ENCODE data around the gene ARG2. TPM values are rescaled to one million over a fixed set of nuclear protein-coding genes. Genes with fewer than 3 reads are reported as not detected.

ARG2 gene
- total RNA-seq, 1 donor: 11.2 TPM

DNA sequence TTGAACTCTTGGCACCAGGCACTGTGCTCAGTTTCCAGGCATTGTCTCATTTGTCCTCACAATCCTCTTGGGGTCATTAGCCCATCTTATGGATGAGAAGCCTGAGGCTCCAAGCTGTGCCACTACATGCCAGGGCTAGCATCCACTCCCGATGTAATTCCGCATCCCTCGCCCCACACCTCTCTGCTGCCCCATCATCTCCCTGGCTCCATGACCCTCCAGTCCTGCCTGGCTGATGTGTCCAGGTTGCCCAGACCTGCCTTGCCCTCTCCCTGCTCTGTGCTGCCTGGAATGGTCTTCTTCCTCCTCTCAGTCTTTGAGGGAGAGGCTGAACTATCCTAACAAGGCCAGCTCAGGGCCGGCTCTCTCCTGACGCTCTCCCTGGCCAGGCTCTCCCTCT, 47.1 kb upstream of the ARG2 start:
- Histone ChIP-seq H2AFZ (ENCODE audit: low read length) (no peak overlapping the region), H4K20me1 (ENCODE audit: insufficient read depth, low read length) (no peaks in the 10 kb centered on the region), H3K79me2 (ENCODE audit: insufficient read depth, low read length) (no peaks in the 10 kb centered on the region), H3K9me3 (ENCODE audit: low read depth, low read length) (no peaks in the 10 kb centered on the region), H3K36me3 (ENCODE audit: insufficient read depth, low read length) (no peaks in the 10 kb centered on the region), H3K4me3 (ENCODE audit: insufficient read depth, low read length) (no peak overlapping the region), H3K4me1 (ENCODE audit: insufficient read depth, low read length) (no peaks in the 10 kb centered on the region), H3K4me2 (ENCODE audit: insufficient read depth, low read length) (no peak overlapping the region), H3K27me3 (ENCODE audit: insufficient read depth, low read length) (no peaks in the 10 kb centered on the region), H3K27ac (ENCODE audit: low read depth, low read length) (no peak overlapping the region)
- no peak for TF ChIP-seq CTCF (IDR thresholded peaks at IDR 0.05; ENCODE audit: extremely low read depth, low read depth, low read length)
- no peak for DNase-seq (ENCODE audit: insufficient read length, low spot score, missing footprints)

DNA sequence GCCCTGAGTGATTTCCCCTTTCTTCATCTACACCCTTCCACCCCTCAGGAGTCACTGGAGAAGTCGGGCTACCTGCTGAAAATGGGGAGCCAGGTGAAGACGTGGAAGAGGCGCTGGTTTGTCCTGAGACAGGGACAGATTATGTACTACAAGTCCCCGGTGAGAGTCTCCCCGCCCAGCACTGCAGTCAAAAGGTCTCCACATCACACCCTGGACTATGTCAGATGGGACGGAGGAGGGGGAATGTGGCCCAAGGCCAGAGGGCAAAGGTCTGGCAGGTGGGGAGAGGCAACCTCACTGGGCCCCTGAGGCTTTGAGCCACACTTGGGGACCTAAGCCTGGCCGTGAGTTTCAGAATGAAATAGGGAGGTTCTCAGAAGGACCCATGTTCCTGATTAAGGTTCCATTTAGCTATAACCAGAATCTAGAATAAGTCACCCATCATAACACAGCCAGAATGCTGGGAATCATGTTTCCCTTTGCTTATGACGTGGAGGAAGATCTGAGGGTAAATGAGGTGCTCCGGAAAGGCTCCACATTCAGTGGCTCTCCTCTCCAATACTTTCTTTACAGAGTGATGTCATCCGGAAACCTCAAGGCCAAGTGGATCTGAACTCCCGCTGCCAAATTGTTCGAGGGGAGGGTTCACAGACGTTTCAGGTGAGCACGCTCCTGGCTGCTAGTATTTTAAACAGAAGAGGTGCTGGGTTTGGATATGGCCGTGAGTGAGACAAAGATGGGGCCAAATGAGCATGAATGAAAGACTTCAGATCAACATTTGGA, 46.3 kb upstream of the ARG2 start:
- Histone ChIP-seq H4K20me1 (ENCODE audit: insufficient read depth, low read length) (no peaks in the 10 kb centered on the region), H3K27me3 (ENCODE audit: insufficient read depth, low read length) (no peaks in the 10 kb centered on the region), H3K4me3 (ENCODE audit: insufficient read depth, low read length) (no peak overlapping the region), H3K36me3 (ENCODE audit: insufficient read depth, low read length) (no peaks in the 10 kb centered on the region), H3K4me1 (ENCODE audit: insufficient read depth, low read length) (no peaks in the 10 kb centered on the region), H3K9me3 (ENCODE audit: low read depth, low read length) (no peaks in the 10 kb centered on the region), H3K27ac (ENCODE audit: low read depth, low read length) (no peak overlapping the region), H3K4me2 (ENCODE audit: insufficient read depth, low read length) (no peak overlapping the region), H3K79me2 (ENCODE audit: insufficient read depth, low read length) (no peaks in the 10 kb centered on the region), H2AFZ (ENCODE audit: low read length) (no peak overlapping the region)
- no peak for TF ChIP-seq CTCF (IDR thresholded peaks at IDR 0.05; ENCODE audit: extremely low read depth, low read depth, low read length)
- DNase-seq (ENCODE audit: insufficient read length, low spot score, missing footprints): no peak

GRCh38 chr14:67574156-67574555, 45.6 kb upstream of the ARG2 start:
- Histone ChIP-seq H3K4me1 (ENCODE audit: insufficient read depth, low read length) (no peaks in the 10 kb centered on the region), H3K4me3 (ENCODE audit: insufficient read depth, low read length) (no peak overlapping the region), H2AFZ (ENCODE audit: low read length) (no peak overlapping the region), H3K27me3 (ENCODE audit: insufficient read depth, low read length) (no peaks in the 10 kb centered on the region), H3K36me3 (ENCODE audit: insufficient read depth, low read length) (no peaks in the 10 kb centered on the region), H4K20me1 (ENCODE audit: insufficient read depth, low read length) (no peaks in the 10 kb centered on the region), H3K9me3 (ENCODE audit: low read depth, low read length) (no peaks in the 10 kb centered on the region), H3K79me2 (ENCODE audit: insufficient read depth, low read length) (no peaks in the 10 kb centered on the region), H3K27ac (ENCODE audit: low read depth, low read length) (no peak overlapping the region), H3K4me2 (ENCODE audit: insufficient read depth, low read length) (no peak overlapping the region)
- no peak for TF ChIP-seq CTCF (IDR thresholded peaks at IDR 0.05; ENCODE audit: extremely low read depth, low read depth, low read length)
- DNase-seq (ENCODE audit: insufficient read length, low spot score, missing footprints): no peak

- H3K79me2 ChIP-seq (ENCODE audit: insufficient read depth, low read length): no peaks in the 10 kb centered on the region
- no peak for DNase-seq (ENCODE audit: insufficient read length, low spot score, missing footprints)
- no peaks in the 10 kb centered on the region for H3K9me3 ChIP-seq (ENCODE audit: low read depth, low read length)
- no peak for TF ChIP-seq CTCF (IDR thresholded peaks at IDR 0.05; ENCODE audit: extremely low read depth, low read depth, low read length)
- no peaks in the 10 kb centered on the region for H4K20me1 ChIP-seq (ENCODE audit: insufficient read depth, low read length)
- no peaks in the 10 kb centered on the region for H3K36me3 ChIP-seq (ENCODE audit: insufficient read depth, low read length)
- no peak overlapping the region for H2AFZ ChIP-seq (ENCODE audit: low read length)
- H3K4me3 ChIP-seq (ENCODE audit: insufficient read depth, low read length): no peak overlapping the region
- no peak overlapping the region for H3K4me2 ChIP-seq (ENCODE audit: insufficient read depth, low read length)
- no peaks in the 10 kb centered on the region for H3K4me1 ChIP-seq (ENCODE audit: insufficient read depth, low read length)
- H3K27ac ChIP-seq (ENCODE audit: low read depth, low read length): no peak overlapping the region
- H3K27me3 ChIP-seq (ENCODE audit: insufficient read depth, low read length): no peaks in the 10 kb centered on the region
These were observed 44.9 kb upstream of the ARG2 start for GRCh38 chr14:67574806-67575205.
